Measurements from ENCODE around the gene YIF1A.
"Not testable (repeated sequence)": the region's sequence is repeated elsewhere in the genome, so short reads cannot be mapped to it uniquely, and the experiment has no call there.

Gene YIF1A

DNA sequence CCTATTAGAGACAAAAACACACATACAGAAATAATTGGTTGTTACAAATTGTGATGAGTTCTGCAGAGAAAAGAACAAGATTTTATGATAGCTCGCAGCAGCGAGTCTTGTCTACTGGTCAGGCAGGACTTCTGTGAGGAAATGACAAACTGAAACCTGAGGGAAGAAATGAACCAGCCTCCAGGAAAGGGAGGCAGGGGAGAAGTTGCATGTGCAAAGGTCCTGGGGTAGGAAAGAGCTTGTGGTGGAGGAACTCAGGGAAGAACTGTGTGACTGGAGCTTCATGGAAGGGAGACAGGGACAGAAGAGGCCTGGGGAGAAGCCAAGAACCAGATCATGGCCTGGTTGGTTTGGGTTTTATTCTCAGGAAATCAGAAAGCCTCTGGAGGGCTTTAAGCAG, 29.7 kb downstream of the YIF1A start:
- DNase-seq (ENCODE audit: low spot score), result no peak
- in situ Hi-C loops (cut with MboI; ENCODE audit: low sequenced_read_pairs, unreplicated experiment), result no loop called here
- TF ChIP-seq, protein P1, sequence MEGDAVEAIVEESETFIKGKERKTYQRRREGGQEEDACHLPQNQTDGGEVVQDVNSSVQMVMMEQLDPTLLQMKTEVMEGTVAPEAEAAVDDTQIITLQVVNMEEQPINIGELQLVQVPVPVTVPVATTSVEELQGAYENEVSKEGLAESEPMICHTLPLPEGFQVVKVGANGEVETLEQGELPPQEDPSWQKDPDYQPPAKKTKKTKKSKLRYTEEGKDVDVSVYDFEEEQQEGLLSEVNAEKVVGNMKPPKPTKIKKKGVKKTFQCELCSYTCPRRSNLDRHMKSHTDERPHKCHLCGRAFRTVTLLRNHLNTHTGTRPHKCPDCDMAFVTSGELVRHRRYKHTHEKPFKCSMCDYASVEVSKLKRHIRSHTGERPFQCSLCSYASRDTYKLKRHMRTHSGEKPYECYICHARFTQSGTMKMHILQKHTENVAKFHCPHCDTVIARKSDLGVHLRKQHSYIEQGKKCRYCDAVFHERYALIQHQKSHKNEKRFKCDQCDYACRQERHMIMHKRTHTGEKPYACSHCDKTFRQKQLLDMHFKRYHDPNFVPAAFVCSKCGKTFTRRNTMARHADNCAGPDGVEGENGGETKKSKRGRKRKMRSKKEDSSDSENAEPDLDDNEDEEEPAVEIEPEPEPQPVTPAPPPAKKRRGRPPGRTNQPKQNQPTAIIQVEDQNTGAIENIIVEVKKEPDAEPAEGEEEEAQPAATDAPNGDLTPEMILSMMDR (IDR thresholded peaks at IDR 0.05; ENCODE audit: borderline replicate concordance, control extremely low read depth, extremely low read depth, insufficient read depth, missing control alignments), result no peak

DNA sequence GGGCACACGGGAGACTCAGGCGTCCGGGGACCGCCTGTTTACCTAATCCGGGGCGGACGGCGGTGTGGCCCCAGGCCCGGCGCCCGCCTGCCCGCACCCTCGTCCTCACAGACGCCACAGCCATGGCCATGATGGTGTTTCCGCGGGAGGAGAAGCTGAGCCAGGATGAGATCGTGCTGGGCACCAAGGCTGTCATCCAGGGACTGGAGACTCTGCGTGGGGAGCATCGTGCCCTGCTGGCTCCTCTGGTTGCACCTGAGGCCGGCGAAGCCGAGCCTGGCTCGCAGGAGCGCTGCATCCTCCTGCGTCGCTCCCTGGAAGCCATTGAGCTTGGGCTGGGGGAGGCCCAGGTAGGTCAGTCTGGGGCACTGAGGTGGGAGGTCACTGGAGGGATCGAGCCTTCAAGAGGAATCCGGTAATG, 30.5 kb downstream of the YIF1A start:
- in situ Hi-C loops (cut with MboI; ENCODE audit: low sequenced_read_pairs, unreplicated experiment), result no loop called here
- no peak for DNase-seq (ENCODE audit: low spot score)
- TF ChIP-seq, protein P1 (IDR thresholded peaks at IDR 0.05; ENCODE audit: borderline replicate concordance, control extremely low read depth, extremely low read depth, insufficient read depth, missing control alignments), result no peak

DNA sequence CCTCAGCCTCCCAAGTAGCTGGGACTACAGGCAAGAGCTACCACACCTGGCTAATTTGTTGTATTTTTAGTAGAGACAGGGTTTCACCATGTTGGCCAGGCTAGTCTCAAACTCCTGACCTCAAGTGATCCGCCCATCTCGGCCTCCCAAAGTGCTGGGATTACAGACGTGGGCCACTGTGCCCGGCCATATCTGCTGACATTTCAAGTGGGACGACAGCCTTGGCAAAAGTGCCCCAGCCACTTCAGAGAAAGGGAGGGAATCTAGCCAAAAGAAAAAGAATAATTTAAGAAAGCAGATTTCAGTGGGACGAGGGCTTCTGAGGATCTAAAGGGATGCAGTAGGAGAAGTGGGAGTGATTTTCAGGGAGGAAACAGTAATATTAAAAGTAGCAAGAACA, 35.9 kb downstream of the YIF1A start:
- DNase-seq (ENCODE audit: low spot score); in situ Hi-C loops (cut with MboI; ENCODE audit: low sequenced_read_pairs, unreplicated experiment): not testable (repeated sequence)

DNA sequence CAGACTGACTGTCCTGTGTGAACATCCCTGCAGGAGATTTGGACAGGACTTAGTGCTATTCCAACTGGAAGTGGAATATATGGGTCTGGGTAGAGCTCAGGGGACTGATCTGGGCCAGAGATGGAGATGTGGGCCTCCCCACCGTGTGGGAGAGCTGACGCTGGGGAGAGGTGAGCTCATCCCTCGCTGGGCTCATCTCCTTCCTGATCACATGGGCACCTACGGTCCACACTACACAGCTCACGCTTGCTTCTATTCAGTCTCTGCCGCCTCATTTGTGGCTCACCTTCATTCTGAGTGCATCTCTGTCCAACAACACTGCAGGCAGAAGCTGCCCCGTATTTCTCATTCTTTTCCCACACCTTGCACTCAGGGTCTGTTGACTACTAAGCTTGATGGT, 37.1 kb downstream of the YIF1A start:
- no peak for DNase-seq (ENCODE audit: low spot score)
- TF ChIP-seq, protein P1 (IDR thresholded peaks at IDR 0.05; ENCODE audit: borderline replicate concordance, control extremely low read depth, extremely low read depth, insufficient read depth, missing control alignments), result no peak
- in situ Hi-C loops (cut with MboI; ENCODE audit: low sequenced_read_pairs, unreplicated experiment), result no loop called here

DNA sequence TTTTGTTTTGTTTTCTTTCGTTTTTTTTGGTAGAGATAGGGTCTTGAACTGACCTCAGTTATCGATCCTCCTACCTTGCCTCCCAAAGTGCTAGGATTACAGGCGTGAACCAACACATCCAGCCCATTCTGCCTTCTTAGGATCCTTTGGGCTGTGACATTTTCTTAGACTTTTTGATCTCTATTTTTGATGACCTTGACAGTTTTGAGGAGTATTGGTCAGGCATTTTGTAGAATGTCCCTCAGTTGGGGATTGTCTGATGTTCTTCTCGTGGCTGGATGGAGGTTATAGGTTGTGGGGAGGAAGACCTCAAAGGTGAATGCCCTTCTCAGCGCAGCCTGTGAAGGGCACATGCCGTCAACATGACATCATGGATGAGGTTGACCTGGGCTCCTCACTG, 40.0 kb downstream of the YIF1A start:
- in situ Hi-C loops (cut with MboI; ENCODE audit: low sequenced_read_pairs, unreplicated experiment), result no loop called here
- no peak for DNase-seq (ENCODE audit: low spot score)
- TF ChIP-seq, protein P1 (IDR thresholded peaks at IDR 0.05; ENCODE audit: borderline replicate concordance, control extremely low read depth, extremely low read depth, insufficient read depth, missing control alignments), result no peak

DNA sequence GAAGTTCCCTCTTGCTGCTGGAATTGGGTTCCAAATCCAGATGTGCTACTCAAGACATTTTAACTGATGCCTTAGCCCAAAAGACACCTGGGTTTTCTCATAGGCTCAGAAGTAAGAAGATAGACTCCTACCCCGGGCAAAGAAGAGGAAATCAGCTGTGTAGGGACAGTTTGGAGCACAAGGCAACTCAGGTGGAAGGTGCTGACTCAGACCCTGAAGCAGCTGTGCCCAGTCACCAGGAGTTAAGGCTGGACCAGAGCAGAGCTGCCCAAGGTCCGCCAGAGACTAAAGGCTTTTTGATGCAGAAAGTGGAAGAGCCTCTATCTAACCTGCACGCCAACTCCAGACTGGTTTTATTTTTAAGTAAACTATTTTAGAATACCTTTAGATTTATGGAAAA, 41.1 kb downstream of the YIF1A start:
- in situ Hi-C loops (cut with MboI; ENCODE audit: low sequenced_read_pairs, unreplicated experiment), result no loop called here
- DNase-seq (ENCODE audit: low spot score), result no peak
- TF ChIP-seq, protein P1 (IDR thresholded peaks at IDR 0.05; ENCODE audit: borderline replicate concordance, control extremely low read depth, extremely low read depth, insufficient read depth, missing control alignments), result no peak

DNA sequence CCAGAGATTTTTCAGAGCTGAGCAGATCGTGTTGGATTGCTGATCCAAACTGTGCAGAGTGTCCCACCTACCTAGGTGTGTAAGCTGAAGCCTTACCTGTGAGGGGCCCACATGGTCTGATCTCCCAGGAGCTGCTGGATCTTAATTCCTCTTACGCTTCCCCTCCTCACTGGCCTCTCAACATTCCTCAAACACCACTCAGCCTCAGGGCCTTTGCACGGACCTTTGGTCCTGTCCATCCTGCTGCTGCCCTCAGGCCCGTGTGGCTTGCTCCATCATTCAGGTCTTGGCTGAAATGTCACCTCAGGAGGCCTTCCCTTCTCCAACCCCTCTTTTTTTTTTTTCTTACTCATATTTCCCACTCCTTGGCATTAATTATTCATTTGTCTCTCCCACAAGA, 41.6 kb downstream of the YIF1A start:
- TF ChIP-seq, protein P1 (IDR thresholded peaks at IDR 0.05; ENCODE audit: borderline replicate concordance, control extremely low read depth, extremely low read depth, insufficient read depth, missing control alignments), result no peak
- no peak for DNase-seq (ENCODE audit: low spot score)
- in situ Hi-C loops (cut with MboI; ENCODE audit: low sequenced_read_pairs, unreplicated experiment), result no loop called here
